IPS-18c (cell line): ENCODE data around the gene ASB1.

Experiments
- H3K4me3 ChIP-seq: 2 replicates; pipeline ENCODE4 v1.7.0; 2013; ENCODE audit warnings: low read depth, mild to moderate bottlenecking, low read length, moderate library complexity; ENCODE audit not compliant: insufficient read depth
- H3K9me3 ChIP-seq: one replicate; pipeline ENCODE4 v1.6.1; 2013; ENCODE audit warnings: mild to moderate bottlenecking, low read length, moderate library complexity; ENCODE audit not compliant: control insufficient read depth, insufficient read depth

The ASB1 gene

DNA sequence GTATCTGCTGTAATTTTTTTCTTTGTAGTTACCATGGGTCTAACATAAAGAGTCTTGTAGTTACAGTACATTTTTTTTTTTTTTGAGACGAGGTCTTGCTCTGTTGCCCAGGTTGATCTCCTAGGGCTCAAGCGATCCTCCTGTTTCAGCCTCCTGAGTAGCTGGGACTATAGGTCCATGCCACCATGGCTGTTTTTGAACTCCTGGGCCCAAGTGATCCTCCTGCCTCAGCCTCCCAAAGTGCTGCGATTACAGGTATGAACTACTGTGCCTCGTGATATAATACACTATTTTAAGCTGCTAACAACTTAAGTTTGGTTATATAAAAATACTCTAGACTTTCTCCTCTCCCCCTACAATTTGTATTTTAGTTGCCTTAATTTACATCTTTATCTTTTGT, 46.3 kb downstream of the ASB1 start:
- peaks cover 4% of the 10 kb centered on the region for H3K9me3 ChIP-seq
- H3K4me3 ChIP-seq, result no peak overlapping the region

GRCh38 chr2:238473523-238473922, 46.8 kb downstream of the ASB1 start:
- Histone ChIP-seq H3K4me3 (no peak overlapping the region), H3K9me3 (peaks cover 4% of the 10 kb centered on the region)

GRCh38 chr2:238475034-238475433, 48.3 kb downstream of the ASB1 start:
- no peak overlapping the region for H3K4me3 ChIP-seq
- H3K9me3 ChIP-seq, result peaks cover 4% of the 10 kb centered on the region

GRCh38 chr2:238475566-238475965, 48.8 kb downstream of the ASB1 start:
- Histone ChIP-seq H3K4me3 (no peak overlapping the region), H3K9me3 (peaks cover 4% of the 10 kb centered on the region)

DNA sequence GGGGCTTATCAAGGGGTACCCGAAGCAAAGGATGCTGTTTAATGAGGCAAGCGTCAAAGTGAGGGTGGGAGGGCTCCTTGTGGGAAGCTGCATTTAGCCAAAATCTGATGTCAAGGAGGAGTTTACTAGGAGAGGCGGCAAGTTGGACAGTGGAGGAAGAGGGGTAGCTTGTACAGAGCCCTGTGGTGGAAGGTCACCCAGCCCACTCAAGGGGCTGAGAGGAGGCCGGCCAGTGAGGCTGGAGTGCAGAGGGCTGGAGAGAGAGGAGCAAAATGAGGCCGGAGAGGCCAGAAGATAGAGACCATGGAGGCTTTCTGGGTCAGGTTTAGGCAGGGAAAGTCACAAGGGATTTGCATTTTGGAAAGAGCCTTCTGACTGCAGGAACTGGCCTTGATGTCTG, 49.5 kb downstream of the ASB1 start:
- peaks cover 4% of the 10 kb centered on the region for H3K9me3 ChIP-seq
- no peak overlapping the region for H3K4me3 ChIP-seq

GRCh38 chr2:238478216-238478615, 51.5 kb downstream of the ASB1 start:
- H3K9me3 ChIP-seq, result peaks cover 4% of the 10 kb centered on the region
- H3K4me3 ChIP-seq, result no peak overlapping the region

DNA sequence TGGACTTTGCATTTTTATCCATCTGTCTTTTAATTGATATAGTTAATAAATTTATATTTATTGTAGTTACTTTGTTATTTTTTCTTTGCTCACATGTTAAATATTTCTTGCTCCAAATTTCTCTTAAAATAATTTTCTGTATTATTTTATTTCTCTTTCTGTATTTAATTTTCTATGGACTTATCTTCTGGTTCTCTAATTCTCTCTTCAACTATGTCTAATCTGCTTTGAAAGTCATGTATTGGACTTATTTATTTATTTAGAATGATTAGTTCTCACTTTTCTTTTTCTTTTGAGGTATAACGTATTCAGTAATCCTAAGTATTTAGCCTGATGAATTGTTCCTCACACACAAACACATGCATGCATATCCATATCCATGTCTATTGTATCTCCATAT, 53.1 kb downstream of the ASB1 start:
- peaks cover 2% of the 10 kb centered on the region for H3K9me3 ChIP-seq
- no peak overlapping the region for H3K4me3 ChIP-seq

GRCh38 chr2:238483021-238483420, 56.3 kb downstream of the ASB1 start:
- Histone ChIP-seq H3K4me3 (no peak overlapping the region), H3K9me3 (peaks cover under 1% of the 10 kb centered on the region)

DNA sequence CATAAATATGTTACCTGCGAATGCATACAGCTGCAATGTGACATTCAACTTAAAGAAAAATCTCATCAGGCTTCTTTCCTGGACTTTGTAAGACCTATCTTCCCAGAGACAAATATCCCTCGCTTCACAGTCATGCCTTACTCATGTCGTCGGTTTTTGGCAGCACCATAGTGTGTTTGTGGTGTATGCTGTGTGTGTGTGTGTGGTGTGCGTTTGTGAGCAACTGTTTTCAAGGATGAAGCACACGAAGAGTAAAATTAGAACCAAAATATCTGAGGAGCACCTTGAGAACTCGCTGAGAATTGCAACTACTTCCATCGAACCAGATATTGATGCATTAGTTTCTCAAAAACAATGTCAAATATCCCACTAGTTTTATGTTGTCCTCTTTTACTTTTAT, 56.9 kb downstream of the ASB1 start:
- Histone ChIP-seq H3K4me3 (no peak overlapping the region), H3K9me3 (no peaks in the 10 kb centered on the region)

DNA sequence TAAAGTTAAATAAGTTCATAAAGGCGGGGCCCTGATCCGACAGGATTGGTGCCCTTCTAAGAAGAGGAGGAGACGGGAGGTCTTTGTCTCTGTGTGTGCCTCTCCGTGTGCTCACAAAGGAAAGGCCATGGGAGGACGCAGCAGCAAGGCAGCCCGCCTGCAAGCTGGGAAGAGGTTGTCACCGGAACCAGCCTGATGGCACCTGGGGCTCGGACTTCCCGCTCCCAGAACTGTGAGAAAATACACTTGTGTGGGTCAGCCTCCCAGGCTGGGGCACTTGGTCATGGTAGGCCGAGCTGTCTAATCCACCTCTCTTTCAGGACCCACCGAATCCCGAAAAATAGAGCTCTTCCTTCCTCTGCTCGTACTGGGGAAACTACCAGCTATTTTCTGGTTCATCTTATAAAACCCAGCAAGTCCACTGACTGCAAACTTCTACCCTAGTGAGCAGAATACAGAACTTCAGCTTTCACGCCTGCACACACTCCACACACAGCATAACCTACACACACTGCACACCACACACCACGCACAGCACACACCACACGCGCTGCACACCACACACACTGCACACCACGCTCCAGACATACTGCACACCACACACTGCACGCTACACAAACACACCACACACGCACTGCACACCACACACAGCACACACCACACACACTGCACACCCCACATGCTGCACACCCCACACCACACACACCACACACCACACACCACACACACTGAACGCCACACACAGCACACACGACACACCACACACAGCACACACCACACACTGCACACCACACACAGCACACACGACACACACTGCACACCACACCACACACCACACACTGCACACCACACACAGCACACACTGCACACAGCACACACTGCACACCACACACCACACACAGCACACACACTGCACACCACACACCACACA, 58.1 kb downstream of the ASB1 start:
- Histone ChIP-seq H3K9me3 (no peaks in the 10 kb centered on the region), H3K4me3 (no peak overlapping the region)

- Histone ChIP-seq H3K4me3 (no peak overlapping the region), H3K9me3 (no peaks in the 10 kb centered on the region)
Measured at GRCh38 chr2:238486123-238486848, 59.6 kb downstream of the ASB1 start.

GRCh38 chr2:238487134-238487533, 60.4 kb downstream of the ASB1 start:
- H3K9me3 ChIP-seq, result no peaks in the 10 kb centered on the region
- H3K4me3 ChIP-seq, result no peak overlapping the region

GRCh38 chr2:238487652-238488346, 61.1 kb downstream of the ASB1 start:
- no peaks in the 10 kb centered on the region for H3K9me3 ChIP-seq
- no peak overlapping the region for H3K4me3 ChIP-seq

DNA sequence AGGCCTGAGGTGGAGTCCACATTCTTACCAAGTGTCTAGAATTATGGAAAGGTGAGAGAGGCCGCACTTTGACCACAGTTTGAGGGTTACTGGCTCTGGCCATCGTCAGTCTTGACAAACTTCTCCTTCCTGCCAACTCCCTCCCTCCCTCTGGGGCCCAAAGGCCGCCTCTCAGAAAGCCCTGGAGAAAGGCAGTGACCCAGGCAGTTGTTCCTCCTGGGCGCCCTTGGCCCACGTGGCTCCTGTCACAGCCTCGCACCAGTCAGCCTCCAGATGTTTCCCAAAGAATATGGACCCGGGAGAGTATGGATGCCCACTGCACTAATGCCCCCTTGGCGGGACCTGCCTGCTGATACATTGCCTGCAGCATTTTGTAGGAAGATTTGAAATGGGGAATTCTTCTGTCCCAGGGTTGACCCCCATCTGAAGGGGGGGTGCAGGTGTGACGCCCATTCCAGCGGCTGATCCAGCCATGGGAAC, 61.7 kb downstream of the ASB1 start:
- Histone ChIP-seq H3K4me3 (no peak overlapping the region), H3K9me3 (no peaks in the 10 kb centered on the region)

GRCh38 chr2:238489431-238489830, 62.7 kb downstream of the ASB1 start:
- Histone ChIP-seq H3K4me3 (no peak overlapping the region), H3K9me3 (no peaks in the 10 kb centered on the region)

DNA sequence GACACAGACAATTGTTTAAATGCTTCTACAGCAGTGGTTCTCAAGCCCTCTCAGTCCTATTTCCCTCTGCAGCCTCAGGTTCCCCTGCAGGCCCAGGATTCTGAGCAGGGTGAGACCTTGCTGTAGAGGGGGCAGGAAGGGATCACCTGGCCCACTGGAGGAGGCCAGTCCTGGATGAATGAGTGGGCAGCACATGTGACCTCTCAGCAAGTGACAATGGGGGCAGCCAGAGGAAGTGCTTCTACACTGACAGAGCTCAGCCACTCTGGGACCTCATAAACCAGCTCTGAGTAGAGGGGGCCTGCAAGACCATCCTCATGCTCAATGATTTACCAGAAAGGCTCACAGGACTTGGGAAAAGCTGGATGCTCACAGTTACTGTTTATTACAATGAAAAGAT, 63.2 kb downstream of the ASB1 start:
- Histone ChIP-seq H3K9me3 (no peaks in the 10 kb centered on the region), H3K4me3 (no peak overlapping the region)

DNA sequence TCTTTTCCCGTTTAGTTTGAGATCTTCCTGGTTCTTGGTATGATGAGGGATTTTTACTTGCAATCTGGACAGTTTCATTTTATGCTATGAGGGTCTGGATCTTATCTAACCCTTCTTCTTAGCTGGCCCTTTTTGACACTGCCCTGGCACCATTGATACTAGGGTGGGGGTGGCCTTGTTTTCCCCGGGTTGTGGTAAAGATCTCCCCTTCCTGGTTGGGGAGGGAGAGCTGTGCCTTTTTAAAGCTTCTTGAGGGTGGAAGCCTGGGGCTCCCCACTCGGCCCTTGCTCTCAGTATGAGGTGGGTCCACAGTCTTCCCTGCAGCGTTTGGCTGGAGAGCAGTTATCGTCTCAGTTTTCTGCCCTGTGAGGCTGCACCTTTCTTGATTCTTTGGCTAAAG, 66.1 kb downstream of the ASB1 start:
- Histone ChIP-seq H3K9me3 (no peaks in the 10 kb centered on the region), H3K4me3 (no peak overlapping the region)

GRCh38 chr2:238493411-238493810, 66.7 kb downstream of the ASB1 start:
- Histone ChIP-seq H3K9me3 (no peaks in the 10 kb centered on the region), H3K4me3 (no peak overlapping the region)
